Transverse colon (tissue), 4 donors: Measurements from ENCODE around the gene STAU1.

ENCODE experiments used
- EP300 ChIP-seq: sonication (generic); formaldehyde crosslinking; IDR thresholded peaks from one replicate; pipeline ENCODE4 v1.6.1; 2017; ENCODE audit warnings: antibody characterized with exemption, low read depth
- POLR2A ChIP-seq: fragments of 450-650 bp; IDR thresholded peaks from one replicate; pipeline ENCODE4 v1.6.1; 2016; ENCODE audit warnings: antibody characterized with exemption, mild to moderate bottlenecking, moderate library complexity
- POLR2AphosphoS5 ChIP-seq, 3 donors: sonication (generic); formaldehyde crosslinking; IDR thresholded peaks; one replicate each; pipeline ENCODE4 v1.6.1; 2016; ENCODE audit warnings: antibody characterized with exemption in 3 of 3
- TF ChIP-seq, protein P1 (sequence below), 5 experiments: fragments of 200-600 bp in 3 of 5; fragments of 450-650 bp in 2 of 5; sonication (generic) in 3 of 5; IDR thresholded peaks; 1 replicate in 2 of 5; 2 replicates in 3 of 5; pipeline ENCODE4 v1.5.1; 2016 to 2017; ENCODE audit warnings: antibody characterized with exemption in 5 of 5, inconsistent platforms in 3 of 5, mild to moderate bottlenecking in 2 of 5, moderate library complexity in 1 of 5

DNA sequence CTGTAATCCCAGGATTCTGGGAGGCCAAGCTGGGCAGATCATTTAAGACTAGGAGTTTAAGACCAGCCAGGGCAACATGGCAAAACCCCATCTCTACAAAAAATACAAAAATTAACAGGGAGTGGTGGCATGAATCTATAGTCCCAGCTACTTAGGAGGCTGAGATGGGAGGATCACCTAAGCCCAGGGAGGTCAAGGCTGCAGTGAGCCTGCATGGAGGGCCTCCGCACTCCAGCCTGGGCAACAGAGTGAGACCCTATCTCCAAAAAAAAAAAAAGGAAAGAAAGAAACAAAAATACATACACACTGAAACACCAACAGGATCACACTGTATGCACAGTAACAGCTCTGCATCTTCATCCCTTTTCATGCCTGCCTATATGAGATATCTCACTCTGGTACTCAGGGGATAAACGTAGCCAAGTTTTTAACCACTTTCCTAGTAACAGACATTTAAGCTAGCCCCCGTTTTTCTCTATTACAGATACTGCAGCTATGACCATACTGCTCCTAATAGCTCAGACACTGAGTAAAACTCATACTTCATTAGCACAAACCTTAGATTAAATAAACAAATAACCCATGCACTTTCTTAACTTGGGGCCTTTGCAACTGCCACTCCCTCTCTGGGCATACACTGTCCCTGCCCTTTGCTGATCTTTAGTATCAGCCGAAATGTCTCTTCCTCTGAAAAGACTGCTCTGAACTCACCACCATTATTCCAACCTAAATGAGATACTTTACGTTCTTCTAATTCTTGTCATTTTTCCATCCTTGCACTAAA lies 41.5 kb downstream of the STAU1 start:
- TF ChIP-seq, protein P1, sequence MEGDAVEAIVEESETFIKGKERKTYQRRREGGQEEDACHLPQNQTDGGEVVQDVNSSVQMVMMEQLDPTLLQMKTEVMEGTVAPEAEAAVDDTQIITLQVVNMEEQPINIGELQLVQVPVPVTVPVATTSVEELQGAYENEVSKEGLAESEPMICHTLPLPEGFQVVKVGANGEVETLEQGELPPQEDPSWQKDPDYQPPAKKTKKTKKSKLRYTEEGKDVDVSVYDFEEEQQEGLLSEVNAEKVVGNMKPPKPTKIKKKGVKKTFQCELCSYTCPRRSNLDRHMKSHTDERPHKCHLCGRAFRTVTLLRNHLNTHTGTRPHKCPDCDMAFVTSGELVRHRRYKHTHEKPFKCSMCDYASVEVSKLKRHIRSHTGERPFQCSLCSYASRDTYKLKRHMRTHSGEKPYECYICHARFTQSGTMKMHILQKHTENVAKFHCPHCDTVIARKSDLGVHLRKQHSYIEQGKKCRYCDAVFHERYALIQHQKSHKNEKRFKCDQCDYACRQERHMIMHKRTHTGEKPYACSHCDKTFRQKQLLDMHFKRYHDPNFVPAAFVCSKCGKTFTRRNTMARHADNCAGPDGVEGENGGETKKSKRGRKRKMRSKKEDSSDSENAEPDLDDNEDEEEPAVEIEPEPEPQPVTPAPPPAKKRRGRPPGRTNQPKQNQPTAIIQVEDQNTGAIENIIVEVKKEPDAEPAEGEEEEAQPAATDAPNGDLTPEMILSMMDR (IDR thresholded peaks at IDR 0.05), result no peak
- TF ChIP-seq POLR2AphosphoS5 (IDR thresholded peaks at IDR 0.05), result no peak
- TF ChIP-seq EP300, result no peak
- TF ChIP-seq POLR2A, result no peak
